ENCODE results near the gene ECT2L. TPM values are rescaled to one million over a fixed set of nuclear protein-coding genes. Genes with fewer than 3 reads are reported as not detected.
"Not testable (repeated sequence)": the region's sequence is repeated elsewhere in the genome, so short reads cannot be mapped to it uniquely, and the experiment has no call there.

Gene ECT2L
- polyA plus RNA-seq, 3 donors, result 0.14 to 0.28 (median 0.19) TPM

DNA sequence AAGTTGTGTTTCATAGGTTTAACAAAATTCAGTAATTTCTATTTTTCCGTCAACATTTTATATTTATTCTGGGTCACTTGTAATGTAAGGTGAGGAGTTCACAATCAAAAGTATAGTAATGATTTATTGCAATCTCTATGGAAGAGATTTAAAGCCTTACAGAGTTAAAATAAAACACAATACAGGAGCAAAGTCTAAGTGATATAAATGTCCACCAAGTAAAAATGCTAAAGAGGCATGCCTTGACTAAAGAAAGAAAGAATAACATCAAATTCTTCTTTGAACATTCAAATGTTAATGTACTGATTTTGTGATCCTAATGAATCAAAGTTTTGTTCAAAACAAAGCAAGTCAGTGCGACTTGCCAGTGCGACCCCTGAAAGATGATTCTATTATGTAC is 130.7 kb downstream of the ECT2L start:
- DNase-seq (ENCODE audit: low read depth in 3 of 3, low spot score in 2 of 3), result no peak

GRCh38 chr6:138931660-138932059 is 135.8 kb downstream of the ECT2L start:
- DNase-seq (ENCODE audit: low read depth in 3 of 3, low spot score in 2 of 3), result no peak

GRCh38 chr6:138936873-138937272 is 141.0 kb downstream of the ECT2L start:
- not testable (repeated sequence) for DNase-seq (ENCODE audit: low read depth in 3 of 3, low spot score in 2 of 3)

DNA sequence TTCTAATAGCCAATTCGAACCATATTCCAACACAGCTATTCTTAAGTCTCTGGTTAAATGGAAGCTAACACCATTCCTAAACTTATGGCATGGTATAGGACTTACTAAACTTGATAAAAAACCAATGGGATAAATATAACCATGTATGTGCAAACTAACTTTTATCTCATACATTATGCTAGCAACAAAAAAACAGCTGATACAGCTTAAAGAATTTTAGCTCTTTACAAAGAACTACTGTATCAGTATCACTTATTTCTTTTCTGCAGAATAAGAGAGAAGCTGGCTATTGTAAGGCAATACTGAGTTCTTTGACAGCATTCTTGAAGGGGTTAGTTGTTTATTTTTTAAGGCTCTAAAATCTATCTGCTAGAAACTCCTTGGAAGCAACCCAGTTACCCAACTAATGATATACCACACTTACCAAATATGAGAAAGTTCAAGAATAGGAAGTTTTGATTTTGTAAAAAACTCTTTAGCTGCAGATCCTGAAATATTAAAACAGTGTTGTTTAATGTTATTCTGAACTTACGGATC is 147.3 kb downstream of the ECT2L start:
- DNase-seq (ENCODE audit: low read depth in 3 of 3, low spot score in 2 of 3), result no peak

GRCh38 chr6:138944412-138944811 is 148.5 kb downstream of the ECT2L start:
- DNase-seq (ENCODE audit: low read depth in 3 of 3, low spot score in 2 of 3), result no peak

GRCh38 chr6:138945354-138945753 is 149.5 kb downstream of the ECT2L start:
- DNase-seq (ENCODE audit: low read depth in 3 of 3, low spot score in 2 of 3), result no peak

GRCh38 chr6:138948004-138948403 is 152.1 kb downstream of the ECT2L start:
- no peak for DNase-seq (ENCODE audit: low read depth in 3 of 3, low spot score in 2 of 3)

DNA sequence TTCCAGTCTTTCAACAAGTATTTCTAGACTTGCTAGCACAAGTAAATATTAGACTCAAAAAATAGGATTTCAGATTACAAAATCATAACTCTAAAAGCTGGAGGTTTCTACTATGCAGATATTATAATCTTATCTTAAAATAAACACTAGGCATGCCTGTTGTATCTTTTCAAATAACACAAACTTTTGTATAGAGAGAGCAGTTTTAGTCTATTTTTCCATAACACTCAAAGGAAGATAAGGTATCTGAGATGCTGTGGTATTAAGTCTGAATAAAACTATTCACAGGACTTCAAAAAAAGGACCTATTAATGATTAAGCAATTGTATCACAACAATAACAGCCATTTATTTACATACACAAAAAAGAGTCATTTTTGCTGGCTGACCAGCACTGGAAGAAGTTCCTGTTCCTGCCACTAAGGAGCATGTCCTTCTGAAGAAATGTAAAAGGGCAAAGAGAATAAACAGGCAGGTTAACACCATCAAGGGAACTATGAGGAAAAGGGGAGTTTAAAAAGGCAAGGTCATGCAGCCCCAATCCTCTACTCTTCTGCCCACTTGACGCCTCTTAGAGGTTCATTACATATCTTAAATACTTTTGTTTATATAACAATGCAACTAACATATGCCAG is 152.8 kb downstream of the ECT2L start:
- DNase-seq (ENCODE audit: low read depth in 3 of 3, low spot score in 2 of 3), result no peak

DNA sequence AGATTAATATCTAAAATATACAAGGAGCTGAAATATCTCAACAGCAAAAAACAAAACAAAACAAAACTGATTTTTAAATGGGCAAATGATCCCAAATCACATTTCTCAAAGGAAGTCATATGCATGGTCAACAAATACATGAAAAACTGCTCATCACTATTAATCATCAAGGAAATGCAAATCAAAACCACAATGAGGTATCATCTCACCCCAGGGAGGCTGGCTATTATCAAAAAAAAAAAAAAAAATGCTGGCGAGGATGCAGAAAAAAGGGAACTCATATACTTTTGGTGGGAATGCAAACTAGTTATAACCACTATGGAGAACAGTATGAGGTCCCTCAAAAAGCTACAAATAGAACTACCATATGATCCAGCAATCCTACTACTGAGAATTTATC is 157.6 kb downstream of the ECT2L start:
- DNase-seq (ENCODE audit: low read depth in 3 of 3, low spot score in 2 of 3), result no peak

Other genes with a start within 250 kb of the ECT2L start
- gene CCDC28A, start 22.3 kb upstream of the ECT2L start, polyA plus RNA-seq (ENCODE audit: insufficient read length in 3 of 3), result 10 to 100 TPM; 29.7 to 36.9 (median 31.1) TPM
- 10 to 100 TPM; 70.3 to 79.4 (median 75.6) TPM for gene REPS1, start 192.2 kb downstream of the ECT2L start, polyA plus RNA-seq (ENCODE audit: insufficient read length in 3 of 3)
- gene ABRACL, start 232.7 kb downstream of the ECT2L start, polyA plus RNA-seq (ENCODE audit: insufficient read length in 3 of 3), result 10 to 100 TPM; 45.9 to 54.3 (median 51.0) TPM